ENCODE results near the gene TPRG1.
A peak's percentile ranks its signal among the peaks of the same experiment; 100 is the strongest.

The TPRG1 gene

GRCh38 chr3:189353988-189354889 is 182.5 kb downstream of the TPRG1 start:
- H3K4me3 Mint-ChIP-seq: no peak overlapping the region
- peaks cover 11% of the 10 kb centered on the region for H3K4me1 Mint-ChIP-seq
- H3K27ac Mint-ChIP-seq: no peak overlapping the region
- H3K36me3 Mint-ChIP-seq: no peaks in the 10 kb centered on the region
- ATAC-seq: no peak
- no peak for DNase-seq (ENCODE audit: low spot score in 2 of 2)
- no peaks in the 10 kb centered on the region for H3K9me3 Mint-ChIP-seq

DNA sequence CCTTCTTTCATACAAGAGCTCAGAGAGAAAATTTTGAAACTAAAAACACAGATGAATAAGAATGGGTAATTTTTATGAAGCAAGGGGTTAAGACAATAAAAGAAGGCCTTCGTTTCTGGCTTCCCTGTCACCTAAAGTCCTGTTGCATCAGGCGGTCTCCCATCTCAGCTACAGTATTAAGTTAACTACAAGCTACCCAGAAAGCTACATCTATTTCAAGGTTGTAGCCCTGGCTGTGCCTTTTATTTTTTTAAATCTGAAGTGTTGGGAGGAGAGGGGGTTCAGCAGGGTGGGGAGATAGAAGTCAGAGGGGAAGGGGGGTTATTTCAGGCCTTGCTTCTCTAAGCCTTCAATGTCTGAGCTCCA is 183.3 kb downstream of the TPRG1 start:
- Mint-ChIP-seq H3K4me3 (no peak overlapping the region), H3K4me1 (peaks cover 11% of the 10 kb centered on the region), H3K27ac (no peak overlapping the region), H3K9me3 (no peaks in the 10 kb centered on the region), H3K36me3 (no peaks in the 10 kb centered on the region)
- DNase-seq (ENCODE audit: low spot score in 2 of 2): no peak
- ATAC-seq: no peak

DNA sequence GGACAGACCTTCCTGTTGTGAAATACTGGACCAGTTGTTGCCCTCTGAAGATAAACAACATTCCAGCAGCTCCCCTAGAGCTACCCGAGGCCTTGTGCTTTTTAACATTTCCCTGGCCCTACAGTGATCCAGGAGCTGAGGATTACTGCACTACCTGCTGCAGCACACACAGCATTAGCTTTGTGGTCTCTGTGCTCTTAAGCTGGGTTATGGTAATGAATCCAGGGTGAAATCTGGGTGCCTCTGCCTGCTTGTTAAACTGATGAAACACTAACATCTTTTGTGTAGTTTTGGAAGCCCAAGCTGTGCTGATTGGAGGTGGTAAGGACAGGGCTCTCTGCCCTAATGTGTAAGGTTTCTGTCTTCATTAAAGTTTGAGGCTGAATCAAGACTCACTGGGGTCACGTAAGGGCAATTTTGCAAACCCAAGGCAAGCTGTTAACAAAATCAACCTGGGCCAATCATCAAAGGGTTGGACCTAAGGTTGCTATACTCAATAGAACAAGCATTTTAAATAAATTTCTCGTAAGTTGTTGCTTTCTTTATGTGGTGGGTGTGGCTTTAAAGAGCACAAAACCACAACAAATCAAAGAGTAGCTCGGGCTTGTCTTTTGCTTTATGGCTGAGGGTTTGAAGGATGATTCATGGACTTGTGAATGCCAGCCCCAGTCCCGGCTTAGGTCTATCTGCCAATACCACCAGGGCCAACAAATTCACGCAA is 183.9 kb downstream of the TPRG1 start:
- no peak overlapping the region for H3K4me3 Mint-ChIP-seq

GRCh38 chr3:189360291-189360690 is 188.5 kb downstream of the TPRG1 start:
- DNase-seq (ENCODE audit: low spot score in 2 of 2) (no peak), ATAC-seq (no peak)
- peaks cover 11% of the 10 kb centered on the region for H3K4me1 Mint-ChIP-seq
- no peak overlapping the region for H3K27ac Mint-ChIP-seq
- no peak overlapping the region for H3K4me3 Mint-ChIP-seq
- H3K36me3 Mint-ChIP-seq: no peaks in the 10 kb centered on the region
- H3K9me3 Mint-ChIP-seq: no peaks in the 10 kb centered on the region

More for the DNA sequence above, 183.9 kb downstream of the TPRG1 start:
- ATAC-seq (peak; percentile 93), DNase-seq (ENCODE audit: low spot score in 2 of 2) (no peak)
- peaks cover 11% of the 10 kb centered on the region for H3K4me1 Mint-ChIP-seq
- no peaks in the 10 kb centered on the region for H3K36me3 Mint-ChIP-seq
- no peak overlapping the region for H3K27ac Mint-ChIP-seq
- H3K9me3 Mint-ChIP-seq: no peaks in the 10 kb centered on the region

GRCh38 chr3:189361103-189361835 is 189.5 kb downstream of the TPRG1 start:
- DNase-seq (ENCODE audit: low spot score in 2 of 2) (no peak), ATAC-seq (no peak)
- no peak overlapping the region for H3K4me3 Mint-ChIP-seq
- H3K27ac Mint-ChIP-seq: no peak overlapping the region
- H3K9me3 Mint-ChIP-seq: no peaks in the 10 kb centered on the region
- peaks cover under 1% of the 10 kb centered on the region for H3K4me1 Mint-ChIP-seq
- no peaks in the 10 kb centered on the region for H3K36me3 Mint-ChIP-seq

DNA sequence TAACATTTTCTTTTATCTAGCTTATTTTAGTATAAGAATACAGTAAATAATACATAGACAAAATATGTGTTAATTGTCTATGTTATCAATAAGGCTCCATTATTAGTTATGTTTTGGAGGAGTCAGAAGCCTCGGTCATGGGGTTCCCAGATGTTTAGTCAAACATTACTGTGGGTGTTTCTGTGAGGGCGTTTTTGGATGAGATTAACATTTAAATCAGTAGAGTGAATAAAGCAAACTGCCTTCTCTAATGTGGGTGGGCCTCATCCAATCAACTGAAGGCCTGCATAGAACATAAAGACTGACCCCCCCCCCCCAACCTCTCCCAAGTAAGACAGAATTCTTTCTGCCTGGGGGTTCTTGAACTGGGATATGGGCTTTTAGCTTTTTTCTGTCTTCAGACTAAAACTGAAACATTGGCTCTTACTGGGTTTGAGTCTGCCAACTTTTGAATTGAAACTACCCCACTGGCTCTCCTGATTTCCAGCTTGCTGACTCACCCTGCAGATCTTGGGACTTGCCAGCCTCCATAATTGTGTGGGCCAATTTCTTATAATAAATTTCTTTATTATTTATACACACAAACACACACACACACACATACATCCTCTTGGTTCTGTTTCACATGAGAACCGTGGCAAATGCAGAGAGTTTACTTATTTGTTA is 192.0 kb downstream of the TPRG1 start:
- Mint-ChIP-seq H3K4me3 (no peak overlapping the region), H3K9me3 (no peaks in the 10 kb centered on the region), H3K27ac (no peak overlapping the region), H3K36me3 (no peaks in the 10 kb centered on the region), H3K4me1 (no peaks in the 10 kb centered on the region)
- DNase-seq (ENCODE audit: low spot score in 2 of 2) (no peak), ATAC-seq (no peak)

DNA sequence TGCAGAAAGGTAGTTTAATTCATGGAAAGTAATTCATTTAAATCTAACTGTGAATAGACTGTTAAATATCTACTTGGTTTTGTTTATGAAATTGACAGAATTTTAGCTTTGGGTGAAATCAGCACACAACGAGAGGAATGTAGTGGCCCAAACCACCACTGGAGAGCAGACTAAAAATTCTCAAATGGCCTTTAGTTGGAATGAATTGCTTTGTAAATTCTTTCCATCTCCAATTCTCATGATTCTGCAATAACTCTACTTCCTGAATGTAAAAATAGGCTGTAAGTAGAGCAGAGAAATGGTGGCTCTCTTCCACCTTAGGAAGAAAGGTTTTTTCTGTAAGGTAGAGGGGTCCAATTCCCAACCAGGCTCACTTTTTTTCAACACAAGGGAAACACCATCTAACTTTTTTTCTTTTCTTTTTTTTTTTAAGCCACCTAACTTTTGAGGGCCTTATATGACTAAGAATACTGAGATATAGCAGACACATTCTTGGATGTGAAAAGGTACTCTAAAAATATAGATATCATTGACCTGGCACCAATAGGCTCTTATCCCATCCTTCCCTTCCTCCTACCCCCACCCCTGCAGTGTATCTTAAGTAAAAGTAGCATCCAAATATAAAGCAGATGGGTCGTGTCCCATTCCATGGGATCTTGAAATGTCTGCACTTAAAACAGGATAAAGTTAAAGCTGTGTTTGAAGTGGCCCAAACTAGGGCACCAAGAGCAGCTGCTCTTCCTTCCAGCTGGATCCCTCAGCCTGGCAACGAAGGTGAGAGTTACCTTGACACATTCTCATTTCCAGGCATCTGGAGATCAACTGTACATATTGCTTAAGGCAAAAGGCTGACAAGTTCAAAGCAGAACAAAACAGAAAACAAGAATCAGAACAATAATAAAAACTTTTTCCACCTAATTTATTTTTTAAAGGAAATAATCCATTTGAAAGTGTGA is 194.1 kb downstream of the TPRG1 start:
- DNase-seq (ENCODE audit: low spot score in 2 of 2): no peak
- ATAC-seq: no peak
- Mint-ChIP-seq H3K36me3 (no peaks in the 10 kb centered on the region), H3K27ac (no peak overlapping the region), H3K4me3 (no peak overlapping the region), H3K4me1 (no peaks in the 10 kb centered on the region), H3K9me3 (no peaks in the 10 kb centered on the region)

DNA sequence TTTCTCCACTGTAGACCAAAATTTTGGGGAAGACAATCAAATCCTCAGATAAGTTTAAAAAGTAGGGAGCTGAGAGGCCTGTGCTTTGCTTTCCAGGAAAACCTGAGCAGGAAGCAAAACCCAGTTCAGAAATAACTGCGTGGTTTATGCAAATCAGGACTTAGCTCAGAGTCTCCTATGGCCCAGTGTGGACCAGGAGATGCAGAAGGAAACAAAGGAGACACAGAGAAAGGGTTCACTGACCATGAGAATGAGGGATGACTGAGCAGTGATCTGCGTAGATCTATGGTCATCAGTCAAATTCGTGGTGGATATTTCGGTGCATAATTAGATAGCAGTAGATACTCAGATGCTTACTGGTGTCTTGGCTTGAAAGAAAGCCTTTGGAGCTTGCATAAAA is 196.6 kb downstream of the TPRG1 start:
- Mint-ChIP-seq H3K4me3 (no peak overlapping the region), H3K9me3 (no peaks in the 10 kb centered on the region), H3K36me3 (no peaks in the 10 kb centered on the region), H3K4me1 (no peaks in the 10 kb centered on the region), H3K27ac (no peak overlapping the region)
- ATAC-seq (no peak), DNase-seq (ENCODE audit: low spot score in 2 of 2) (no peak)

DNA sequence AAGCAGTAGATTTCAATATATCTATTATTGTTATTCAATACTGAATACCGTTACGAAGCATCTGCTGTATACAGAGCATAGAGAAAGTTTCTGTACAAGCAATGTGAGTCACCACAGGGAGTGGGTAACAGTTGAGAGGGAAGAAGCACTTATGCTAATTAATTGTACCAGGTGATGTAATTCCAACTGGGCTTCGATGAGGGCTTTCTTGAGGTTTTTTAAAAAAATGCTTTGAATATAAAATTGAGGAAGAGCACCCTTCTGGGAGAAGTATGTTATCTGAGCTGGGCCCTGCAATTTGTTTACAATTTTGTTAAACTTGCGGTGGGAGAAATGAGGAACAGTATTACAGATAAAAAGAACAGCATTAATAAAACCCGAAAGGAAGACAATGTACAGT is 197.9 kb downstream of the TPRG1 start:
- no peaks in the 10 kb centered on the region for H3K36me3 Mint-ChIP-seq
- DNase-seq (ENCODE audit: low spot score in 2 of 2): no peak
- no peak for ATAC-seq
- no peak overlapping the region for H3K27ac Mint-ChIP-seq
- no peaks in the 10 kb centered on the region for H3K4me1 Mint-ChIP-seq
- H3K9me3 Mint-ChIP-seq: no peaks in the 10 kb centered on the region
- no peak overlapping the region for H3K4me3 Mint-ChIP-seq

DNA sequence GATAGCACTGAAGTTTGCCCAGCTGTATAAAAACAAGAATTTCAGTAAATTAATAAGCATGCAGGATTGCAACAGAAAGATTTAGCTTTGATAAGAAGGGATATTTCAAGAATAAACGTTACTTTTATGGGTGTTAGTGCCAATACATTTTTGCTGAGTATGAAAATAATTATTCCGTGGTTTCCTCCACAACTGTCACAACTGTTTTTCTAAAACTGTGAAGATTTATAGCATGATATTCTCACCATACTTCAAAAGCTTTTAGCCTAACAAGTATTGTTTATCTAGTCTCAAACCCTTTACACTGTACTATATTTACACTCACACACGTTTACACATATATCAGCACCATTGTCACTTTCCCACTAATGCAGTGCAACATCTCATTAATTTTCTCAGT is 200.5 kb downstream of the TPRG1 start:
- DNase-seq (ENCODE audit: low spot score in 2 of 2): no peak
- peaks cover 1% of the 10 kb centered on the region for H3K9me3 Mint-ChIP-seq
- H3K27ac Mint-ChIP-seq: no peak overlapping the region
- no peaks in the 10 kb centered on the region for H3K36me3 Mint-ChIP-seq
- H3K4me3 Mint-ChIP-seq: no peak overlapping the region
- no peak for ATAC-seq
- no peaks in the 10 kb centered on the region for H3K4me1 Mint-ChIP-seq
